GM13976 (cell line): Measurements from ENCODE around the gene NUDT5.
A peak's percentile ranks its signal among the peaks of the same experiment; 100 is the strongest.

ENCODE experiments used
- DNase-seq: peaks from one replicate; pipeline ENCODE4 v3.0.0; 2012; ENCODE audit warnings: low spot score
- in situ Hi-C: fragments of 300-500 bp; cut with MboI; formaldehyde crosslinking; loops from one replicate; pipeline ENCODE4 v1.12.0; 2022; ENCODE audit warnings: low sequenced_read_pairs, mixed read lengths, inconsistent platforms; ENCODE audit not compliant: unreplicated experiment
- TF ChIP-seq, protein P1 (sequence below): IDR thresholded peaks from 2 replicates; pipeline ENCODE4 v1.5.1; 2012; ENCODE audit warnings: borderline replicate concordance, mild to moderate bottlenecking; ENCODE audit not compliant: insufficient read depth; ENCODE audit errors: extremely low read depth, missing control alignments, control extremely low read depth

NUDT5 gene

DNA sequence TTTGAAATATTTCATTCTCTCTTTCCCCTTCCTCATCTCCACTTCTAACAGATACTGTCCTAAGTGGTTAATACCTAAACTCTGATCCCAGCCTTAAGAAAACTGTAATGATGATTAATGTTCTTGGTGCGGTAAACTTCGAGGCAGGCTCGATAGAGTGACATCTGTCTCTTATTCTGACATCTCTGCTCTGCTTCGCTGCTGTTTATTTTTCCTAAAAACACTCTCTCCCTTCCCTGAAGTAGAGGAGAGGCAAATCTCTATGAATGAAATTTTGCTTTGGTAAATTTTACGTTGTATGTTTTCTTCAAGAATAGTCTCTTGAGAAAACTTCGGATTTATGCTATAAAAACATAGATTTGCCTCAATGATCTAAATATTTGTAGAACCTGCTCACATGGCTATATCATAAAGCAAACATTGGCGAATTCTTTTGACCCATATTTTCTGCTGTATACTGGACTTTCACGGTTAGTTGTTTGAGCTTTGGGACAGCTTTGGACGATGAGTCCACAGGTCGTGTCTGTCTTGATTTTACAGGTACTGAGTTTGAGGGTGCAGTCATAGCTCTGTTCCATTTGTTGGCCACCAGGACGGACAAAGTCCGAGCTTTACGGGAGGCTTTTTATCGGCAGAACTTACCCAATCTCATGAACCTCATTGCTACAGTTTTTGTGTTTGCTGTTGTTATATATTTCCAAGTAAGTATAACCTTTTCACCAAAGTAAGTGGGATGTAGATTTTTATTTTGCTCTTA, 39.1 kb downstream of the NUDT5 start:
- TF ChIP-seq, protein P1, sequence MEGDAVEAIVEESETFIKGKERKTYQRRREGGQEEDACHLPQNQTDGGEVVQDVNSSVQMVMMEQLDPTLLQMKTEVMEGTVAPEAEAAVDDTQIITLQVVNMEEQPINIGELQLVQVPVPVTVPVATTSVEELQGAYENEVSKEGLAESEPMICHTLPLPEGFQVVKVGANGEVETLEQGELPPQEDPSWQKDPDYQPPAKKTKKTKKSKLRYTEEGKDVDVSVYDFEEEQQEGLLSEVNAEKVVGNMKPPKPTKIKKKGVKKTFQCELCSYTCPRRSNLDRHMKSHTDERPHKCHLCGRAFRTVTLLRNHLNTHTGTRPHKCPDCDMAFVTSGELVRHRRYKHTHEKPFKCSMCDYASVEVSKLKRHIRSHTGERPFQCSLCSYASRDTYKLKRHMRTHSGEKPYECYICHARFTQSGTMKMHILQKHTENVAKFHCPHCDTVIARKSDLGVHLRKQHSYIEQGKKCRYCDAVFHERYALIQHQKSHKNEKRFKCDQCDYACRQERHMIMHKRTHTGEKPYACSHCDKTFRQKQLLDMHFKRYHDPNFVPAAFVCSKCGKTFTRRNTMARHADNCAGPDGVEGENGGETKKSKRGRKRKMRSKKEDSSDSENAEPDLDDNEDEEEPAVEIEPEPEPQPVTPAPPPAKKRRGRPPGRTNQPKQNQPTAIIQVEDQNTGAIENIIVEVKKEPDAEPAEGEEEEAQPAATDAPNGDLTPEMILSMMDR = no peak
- in situ Hi-C loops = no loop called here
- no peak for DNase-seq

DNA sequence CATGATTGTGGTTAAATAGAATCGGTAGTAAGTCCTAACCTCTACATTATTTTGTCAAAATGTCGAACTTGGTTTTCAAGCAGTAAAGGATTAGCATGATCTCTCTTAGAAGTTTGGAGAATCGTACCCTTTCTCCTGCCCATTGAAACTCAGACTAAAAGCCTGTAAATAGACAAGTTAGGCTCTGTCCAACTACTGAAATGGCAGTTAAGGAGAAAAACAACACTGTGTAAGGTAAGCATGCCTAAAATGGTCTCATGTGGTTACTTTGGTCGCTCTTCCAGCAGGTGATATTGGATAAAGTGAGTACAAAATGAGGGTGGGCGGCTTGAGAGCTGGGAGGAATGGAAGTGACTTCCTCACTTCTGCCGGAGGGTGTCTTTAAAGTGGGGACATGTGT, 41.2 kb downstream of the NUDT5 start:
- in situ Hi-C loops = no loop called here
- no peak for DNase-seq
- TF ChIP-seq, protein P1 = no peak

DNA sequence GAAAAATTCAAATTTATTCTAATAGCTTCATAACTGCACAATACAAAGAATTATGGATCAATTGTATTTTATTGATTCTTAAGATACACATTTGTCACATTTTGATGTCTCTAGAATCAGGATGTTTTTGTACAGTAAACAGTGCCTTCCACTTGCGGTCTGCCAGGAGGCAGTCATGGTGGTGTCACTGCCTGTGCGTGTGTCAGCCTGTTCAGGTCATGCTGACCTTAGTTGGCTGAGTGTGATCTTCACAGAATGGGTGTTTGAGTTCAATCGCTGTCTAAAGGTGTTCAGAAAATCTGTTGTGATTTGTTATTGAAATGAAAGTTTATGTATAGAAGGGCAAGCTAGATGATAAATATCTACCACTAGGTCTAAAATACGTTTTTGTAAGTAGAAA, 45.5 kb downstream of the NUDT5 start:
- in situ Hi-C loops = no loop called here
- TF ChIP-seq, protein P1 = no peak
- no peak for DNase-seq

DNA sequence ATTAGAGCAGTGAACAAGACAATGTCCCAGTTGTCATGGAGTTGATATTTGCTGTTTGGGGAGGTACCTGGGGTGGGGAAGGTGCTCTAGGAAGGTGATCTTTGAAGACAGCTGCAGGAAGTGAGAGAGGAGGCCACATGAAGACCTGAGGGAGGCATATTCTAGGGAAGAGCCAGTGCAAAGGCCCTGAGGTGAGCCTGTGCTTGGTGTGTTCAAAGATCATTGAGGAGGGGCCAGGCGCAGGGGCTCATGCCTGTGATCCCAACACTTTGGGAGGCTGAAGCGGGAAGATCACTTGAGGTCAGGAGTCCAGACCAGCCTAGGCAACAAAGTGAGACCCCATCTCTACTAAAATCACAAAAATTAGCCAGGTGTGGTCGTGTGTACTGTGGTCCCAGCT, 51.2 kb downstream of the NUDT5 start:
- in situ Hi-C loops = no loop called here
- DNase-seq = no peak
- TF ChIP-seq, protein P1 = no peak

DNA sequence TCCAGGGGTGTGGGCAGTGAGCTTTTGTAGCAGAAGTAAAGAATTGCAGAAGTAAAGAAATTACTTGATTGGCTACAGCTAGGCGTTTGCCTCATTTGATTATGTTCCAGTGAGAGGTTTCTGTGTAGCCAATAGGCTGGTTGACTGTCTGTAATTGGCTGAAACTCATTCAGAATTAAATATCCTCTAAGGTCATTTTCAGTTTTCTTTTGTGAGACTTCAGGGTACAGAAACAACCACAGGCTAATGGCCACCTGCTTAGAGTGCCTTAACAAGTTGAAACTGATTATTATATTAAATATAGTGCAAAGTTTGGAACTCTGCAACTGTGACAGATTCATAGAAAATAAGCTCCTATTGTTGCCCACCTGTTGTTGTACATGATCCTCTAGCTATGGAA, 55.7 kb downstream of the NUDT5 start:
- no peak for DNase-seq
- in situ Hi-C loops = no loop called here
- TF ChIP-seq, protein P1 = no peak

DNA sequence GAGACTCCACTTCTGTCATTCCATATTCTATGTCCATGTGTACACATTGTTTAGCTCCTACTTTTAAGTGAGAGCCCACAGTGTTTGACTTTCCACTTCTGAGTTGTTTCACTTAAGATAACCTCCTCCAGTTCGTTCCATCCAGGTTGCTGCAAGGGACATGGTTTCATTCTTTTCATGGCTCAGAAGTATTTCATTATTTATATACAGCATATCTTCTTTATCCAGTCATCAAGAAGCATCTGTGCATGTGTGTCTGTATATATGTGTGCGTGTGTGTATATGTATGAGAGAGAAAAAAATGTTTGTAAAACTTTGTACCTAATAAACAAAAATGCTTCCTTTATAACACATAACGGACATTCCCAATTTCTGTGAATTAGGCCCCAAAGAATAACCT, 60.1 kb downstream of the NUDT5 start:
- no peak for DNase-seq
- TF ChIP-seq, protein P1 = no peak
- in situ Hi-C loops = no loop called here

DNA sequence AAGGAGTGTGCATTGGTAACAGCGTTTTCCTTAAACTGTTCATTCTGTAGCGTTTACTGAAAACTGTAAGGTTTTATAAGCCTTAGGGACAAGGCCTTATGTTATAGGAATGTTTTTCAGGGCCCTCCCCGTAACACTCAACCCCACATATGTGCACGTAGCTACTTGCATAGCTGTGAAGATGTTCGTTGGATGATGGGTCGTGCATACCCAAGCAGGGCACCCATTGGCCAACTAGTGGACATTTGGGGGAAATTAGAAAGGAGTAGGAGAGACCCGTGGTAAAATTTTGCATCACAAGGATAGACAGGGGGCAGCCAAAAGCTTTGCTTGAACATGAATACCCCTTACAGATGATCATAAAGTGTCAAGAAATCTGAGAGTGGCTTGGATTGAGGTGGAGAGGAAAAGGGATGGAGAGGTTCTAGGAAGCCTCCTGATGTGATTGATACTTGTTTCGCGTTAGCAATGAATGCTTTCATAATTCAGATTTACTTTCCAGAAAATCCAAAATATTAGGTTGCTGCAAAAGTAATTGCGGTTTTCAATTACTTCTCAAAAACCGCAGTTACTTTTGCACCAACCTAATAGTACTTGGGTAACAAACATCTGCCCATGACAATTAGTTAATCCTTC, 65.3 kb downstream of the NUDT5 start:
- TF ChIP-seq, protein P1 = peak; percentile 28
- in situ Hi-C loops = no loop called here
- peak; percentile 68 for DNase-seq
